OCI-LY3 (cell line): ENCODE measurements around the gene RTL10.

Experiments used
- H2AFZ ChIP-seq: fragments of 200-600, 300-600 bp; shearing (Covaris generic); 2 replicates; pipeline ENCODE4 v1.6.0; 2014; ENCODE audit warnings: antibody characterized with exemption, low read depth, low read length
- H3K27ac ChIP-seq: fragments of 200-600, 300-600 bp; sonication (generic); 2 replicates; pipeline ENCODE4 v1.5.1; 2014; ENCODE audit warnings: mild to moderate bottlenecking, low read length, moderate library complexity, mixed read lengths
- H3K27me3 ChIP-seq: fragments of 200-600, 300-600 bp; sonication (generic); 2 replicates; pipeline ENCODE4 v1.6.1; 2014; ENCODE audit warnings: low read depth, low read length, mixed read lengths
- H3K36me3 ChIP-seq: fragments of 200-600, 300-600 bp; sonication (generic); replicated peaks from 2 replicates; pipeline ENCODE3; 2014; ENCODE audit warnings: low read depth, low read length, mixed read lengths
- H3K4me1 ChIP-seq: fragments of 300-600, 200-600 bp; sonication (generic); 2 replicates; pipeline ENCODE4 v1.6.1; 2014; ENCODE audit warnings: low read length, mixed read lengths
- H3K4me2 ChIP-seq: fragments of 200-600, 300-600 bp; sonication (generic); 2 replicates; pipeline ENCODE4 v1.6.1; 2014; ENCODE audit warnings: low read length, mixed read lengths
- H3K4me3 ChIP-seq: fragments of 300-600, 200-600 bp; sonication (generic); 2 replicates; pipeline ENCODE4 v1.5.1; 2014; ENCODE audit warnings: antibody characterized with exemption, mild to moderate bottlenecking, low read length, moderate library complexity
- H3K79me2 ChIP-seq: fragments of 300-600, 200-600 bp; shearing (Covaris generic); 2 replicates; pipeline ENCODE4 v1.6.1; 2014; ENCODE audit warnings: mild to moderate bottlenecking, low read length, mixed read lengths
- H3K9ac ChIP-seq: fragments of 300-600, 200-600 bp; shearing (Covaris generic); 2 replicates; pipeline ENCODE4 v1.6.0; 2014; ENCODE audit warnings: mild to moderate bottlenecking, low read length, moderate library complexity
- H3K9me3 ChIP-seq: fragments of 200-600, 300-600 bp; shearing (Covaris generic); 2 replicates; pipeline ENCODE4 v1.6.1; 2014; ENCODE audit warnings: low read length, mixed read lengths; ENCODE audit not compliant: insufficient read depth
- H4K20me1 ChIP-seq: fragments of 200-600, 300-600 bp; sonication (generic); 2 replicates; pipeline ENCODE4 v1.6.1; 2016; ENCODE audit warnings: low read length, mixed read lengths; ENCODE audit not compliant: insufficient read depth
- CTCF ChIP-seq: fragments of 200-600, 300-600 bp; sonication (generic); IDR thresholded peaks from 2 replicates; pipeline ENCODE4 v1.5.1; 2014; ENCODE audit warnings: antibody characterized with exemption, low read length, low read depth
- EZH2phosphoT487 ChIP-seq: fragments of 200-600 bp; shearing (Covaris generic); IDR thresholded peaks from 2 replicates; pipeline ENCODE4 v1.6.1; 2018; ENCODE audit warnings: antibody characterized with exemption, mixed run types, low read depth

Gene RTL10

GRCh38 chr22:19895160-19895849 lies 40.6 kb upstream of the RTL10 start:
- Histone ChIP-seq H3K4me1 (no peaks in the 10 kb centered on the region), H3K9ac (no peak overlapping the region), H3K36me3 (peaks cover 3% of the 10 kb centered on the region), H4K20me1 (no peaks in the 10 kb centered on the region), H3K27me3 (no peaks in the 10 kb centered on the region), H3K4me2 (no peak overlapping the region), H3K4me3 (no peak overlapping the region), H3K27ac (no peak overlapping the region), H2AFZ (no peak overlapping the region), H3K9me3 (peaks cover 6% of the 10 kb centered on the region; the same call in 1 of the 2 replicates), H3K79me2 (no peaks in the 10 kb centered on the region)
- no peak for TF ChIP-seq CTCF
- no peak for TF ChIP-seq EZH2phosphoT487

- no peak overlapping the region for H3K9ac ChIP-seq
- no peak overlapping the region for H3K4me3 ChIP-seq
- no peak overlapping the region for H2AFZ ChIP-seq
- peaks cover 6% of the 10 kb centered on the region; the same call in 1 of the 2 replicates for H3K9me3 ChIP-seq
- no peak overlapping the region for H3K27ac ChIP-seq
- H3K4me2 ChIP-seq, result no peak overlapping the region
- no peak for TF ChIP-seq CTCF
- no peak for TF ChIP-seq EZH2phosphoT487
- H4K20me1 ChIP-seq, result no peaks in the 10 kb centered on the region
- no peaks in the 10 kb centered on the region for H3K4me1 ChIP-seq
- no peaks in the 10 kb centered on the region for H3K27me3 ChIP-seq
- H3K79me2 ChIP-seq, result no peaks in the 10 kb centered on the region
- H3K36me3 ChIP-seq, result peaks cover 3% of the 10 kb centered on the region
Observed at GRCh38 chr22:19893363-19893762, 38.7 kb upstream of the RTL10 start.

- Histone ChIP-seq H3K27me3 (no peaks in the 10 kb centered on the region), H3K27ac (no peak overlapping the region), H3K4me2 (no peak overlapping the region)
Observed at GRCh38 chr22:19892925-19893324, 38.3 kb upstream of the RTL10 start.

More at GRCh38 chr22:19892925-19893324, 38.3 kb upstream of the RTL10 start:
- Histone ChIP-seq H2AFZ (no peak overlapping the region), H3K36me3 (peaks cover 3% of the 10 kb centered on the region), H3K9me3 (peaks cover 6% of the 10 kb centered on the region; the same call in 1 of the 2 replicates), H3K4me1 (no peaks in the 10 kb centered on the region), H4K20me1 (no peaks in the 10 kb centered on the region), H3K79me2 (no peaks in the 10 kb centered on the region), H3K9ac (no peak overlapping the region), H3K4me3 (no peak overlapping the region)
- TF ChIP-seq EZH2phosphoT487 (no peak), CTCF (no peak)
